Lower lobe of right lung (tissue), 2 donors: ENCODE results near the gene LMF1. TPM values are rescaled to one million over a fixed set of nuclear protein-coding genes. Genes with fewer than 3 reads are reported as not detected.

Experiments used
- ATAC-seq, 2 donors: fragments of 200-7000 bp; cut with Tn5 transposase; one replicate each; pipeline ENCODE4 v1.9.1; 2020 to 2022; ENCODE audit warnings: mild to moderate bottlenecking in 2 of 2, moderate library complexity in 2 of 2
- DNase-seq: peaks from one replicate; pipeline ENCODE4 v3.0.0-alpha.2; 2020
- H3K27ac ChIP-seq: fragments of 200-600 bp; one replicate; pipeline ENCODE4 v1.8.0; 2022
- H3K27me3 ChIP-seq: fragments of 200-600 bp; one replicate; pipeline ENCODE4 v1.8.0; 2022; ENCODE audit warnings: low read depth
- H3K36me3 ChIP-seq: fragments of 200-600 bp; one replicate; pipeline ENCODE4 v1.8.0; 2022; ENCODE audit warnings: mild to moderate bottlenecking
- H3K4me1 ChIP-seq: fragments of 200-600 bp; one replicate; pipeline ENCODE4 v1.8.0; 2022
- H3K4me3 ChIP-seq: fragments of 200-600 bp; one replicate; pipeline ENCODE4 v1.8.0; 2022; ENCODE audit warnings: mild to moderate bottlenecking
- H3K9me3 ChIP-seq: fragments of 200-600 bp; one replicate; pipeline ENCODE4 v1.8.0; 2022
- CTCF ChIP-seq: fragments of 200-600 bp; IDR thresholded peaks from one replicate; pipeline ENCODE4 v1.8.0; 2022; ENCODE audit warnings: antibody characterized with exemption, mild to moderate bottlenecking
- intact Hi-C: fragments of 100-400 bp; cut with DNase I; formaldehyde crosslinking; loops from one replicate; pipeline ENCODE4 v1.11.0; 2022
- total RNA-seq: library from RNA; stranded (reverse); fragmentation: NEBNext Ultra II Directional; extraction: Animal tissue kit (Norgen Biotek cat#: 25700); gene quantifications from one replicate; pipeline ENCODE4 v1.2.1, GENCODE V29; 2021
- donor health status: DM: no; HTN: yes; CAD: no; lungs with severe emphysema.

Gene LMF1
- total RNA-seq, 1 donor from 2014 or later, result 23.8 TPM

DNA sequence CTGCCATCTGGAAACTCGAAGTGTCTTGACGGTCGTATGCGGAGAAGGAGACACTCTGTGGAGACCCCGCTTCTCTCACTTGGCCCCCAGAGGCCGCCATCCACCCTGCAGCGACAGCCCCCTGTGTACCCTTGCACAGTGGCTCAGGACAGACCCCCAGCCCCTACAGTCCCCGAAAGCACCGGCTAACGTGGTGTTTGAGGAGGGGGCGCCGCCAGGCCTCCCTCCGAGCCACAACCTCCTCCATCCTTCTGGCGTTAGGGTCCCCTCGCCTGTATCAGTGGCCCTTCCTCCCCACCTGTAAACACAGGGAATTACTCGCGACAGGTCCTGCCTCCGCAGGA lies 73.6 kb downstream of the LMF1 start:
- no peaks in the 10 kb centered on the region for H3K9me3 ChIP-seq
- no peak for TF ChIP-seq CTCF
- intact Hi-C loops, result no loop called here
- H3K27me3 ChIP-seq, result no peaks in the 10 kb centered on the region
- H3K36me3 ChIP-seq, result peaks cover 13% of the 10 kb centered on the region
- DNase-seq, result no peak
- no peaks in the 10 kb centered on the region for H3K4me1 ChIP-seq
- no peak overlapping the region for H3K27ac ChIP-seq
- ATAC-seq, result no peak
- H3K4me3 ChIP-seq, result no peak overlapping the region

- ATAC-seq (no peak), DNase-seq (no peak)
- H3K27me3 ChIP-seq, result no peaks in the 10 kb centered on the region
- no peak overlapping the region for H3K4me3 ChIP-seq
- H3K36me3 ChIP-seq, result peaks cover 20% of the 10 kb centered on the region
- no peak for TF ChIP-seq CTCF
- intact Hi-C loops, result no loop called here
- no peaks in the 10 kb centered on the region for H3K4me1 ChIP-seq
- H3K9me3 ChIP-seq, result no peaks in the 10 kb centered on the region
- no peak overlapping the region for H3K27ac ChIP-seq
Observed at GRCh38 chr16:896261-897199, 74.3 kb downstream of the LMF1 start.

DNA sequence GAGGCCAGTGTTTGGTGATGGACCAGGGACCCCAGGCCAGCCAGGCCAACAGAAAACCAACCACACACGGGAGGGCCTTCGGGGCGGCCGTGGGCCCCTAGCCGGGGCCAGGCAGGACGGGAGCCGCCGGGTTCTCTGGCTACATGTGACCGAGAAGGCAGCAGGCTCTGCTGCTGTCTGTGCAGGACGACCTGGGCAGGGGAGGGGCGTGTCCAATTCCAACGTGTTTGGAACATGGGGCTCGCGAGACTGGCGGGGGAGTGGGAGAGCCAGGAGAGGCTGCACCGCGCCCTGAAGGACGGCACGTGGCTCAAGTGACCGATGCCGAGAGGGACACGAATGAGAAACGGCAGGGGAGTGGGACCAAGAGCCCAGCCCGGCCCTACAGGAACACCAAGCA lies 75.4 kb downstream of the LMF1 start:
- DNase-seq, result no peak
- peaks cover 24% of the 10 kb centered on the region for H3K36me3 ChIP-seq
- no peak for TF ChIP-seq CTCF
- intact Hi-C loops, result no loop called here
- no peaks in the 10 kb centered on the region for H3K27me3 ChIP-seq
- no peak for ATAC-seq
- no peak overlapping the region for H3K27ac ChIP-seq
- H3K4me1 ChIP-seq, result no peaks in the 10 kb centered on the region
- H3K4me3 ChIP-seq, result no peak overlapping the region
- no peaks in the 10 kb centered on the region for H3K9me3 ChIP-seq

DNA sequence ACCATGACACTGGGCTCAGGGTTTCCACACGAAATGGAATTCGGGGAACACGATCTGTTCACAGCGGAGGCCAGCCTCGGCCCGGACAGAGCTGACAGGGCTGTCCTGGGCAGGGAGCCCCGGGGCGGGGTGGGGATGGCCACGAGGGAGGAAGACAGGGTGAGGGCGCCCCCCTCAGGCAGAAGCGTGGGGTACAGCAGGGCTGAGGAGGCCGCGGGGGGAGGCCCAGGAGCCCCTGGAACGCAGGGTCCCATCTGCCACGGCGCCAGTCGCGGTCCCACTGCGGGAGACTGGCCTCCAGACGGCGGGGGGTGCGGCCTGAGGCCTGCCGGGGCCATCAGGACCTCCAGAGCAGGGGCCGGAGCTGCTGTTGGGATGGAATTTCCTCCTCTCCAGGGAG lies 75.9 kb downstream of the LMF1 start:
- no peak overlapping the region for H3K4me3 ChIP-seq
- DNase-seq, result no peak
- H3K4me1 ChIP-seq, result no peaks in the 10 kb centered on the region
- H3K27me3 ChIP-seq, result no peaks in the 10 kb centered on the region
- no peak for TF ChIP-seq CTCF
- intact Hi-C loops, result no loop called here
- no peaks in the 10 kb centered on the region for H3K9me3 ChIP-seq
- H3K27ac ChIP-seq, result no peak overlapping the region
- ATAC-seq, result peak; percentile 6 to 11
- peaks cover 20% of the 10 kb centered on the region for H3K36me3 ChIP-seq

DNA sequence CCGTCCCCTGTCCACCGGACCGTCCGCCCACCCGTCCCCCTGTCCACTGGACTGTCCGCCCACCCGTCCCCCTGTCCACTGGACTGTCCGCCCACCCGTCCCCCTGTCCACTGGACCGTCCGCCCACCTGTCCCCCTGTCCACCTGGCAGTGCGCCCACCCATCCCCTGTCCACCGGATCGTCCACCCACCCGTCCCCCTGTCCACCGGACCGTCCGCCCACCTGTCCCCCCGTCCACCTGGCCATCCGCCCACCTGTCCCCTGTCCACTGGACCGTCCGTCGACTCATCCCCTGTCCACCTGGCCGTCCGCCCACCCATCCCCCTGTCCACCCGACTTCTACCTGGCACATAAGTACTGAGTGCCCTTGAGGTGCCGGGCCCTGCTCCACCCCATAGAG lies 76.6 kb downstream of the LMF1 start:
- Histone ChIP-seq H3K36me3 (peaks cover 16% of the 10 kb centered on the region), H3K4me3 (no peak overlapping the region), H3K9me3 (no peaks in the 10 kb centered on the region), H3K27ac (no peak overlapping the region), H3K27me3 (no peaks in the 10 kb centered on the region), H3K4me1 (no peaks in the 10 kb centered on the region)
- TF ChIP-seq CTCF, result no peak
- intact Hi-C loops, result no loop called here
- no peak for ATAC-seq
- no peak for DNase-seq
